Measurements from ENCODE around the gene EID3.

The EID3 gene

DNA sequence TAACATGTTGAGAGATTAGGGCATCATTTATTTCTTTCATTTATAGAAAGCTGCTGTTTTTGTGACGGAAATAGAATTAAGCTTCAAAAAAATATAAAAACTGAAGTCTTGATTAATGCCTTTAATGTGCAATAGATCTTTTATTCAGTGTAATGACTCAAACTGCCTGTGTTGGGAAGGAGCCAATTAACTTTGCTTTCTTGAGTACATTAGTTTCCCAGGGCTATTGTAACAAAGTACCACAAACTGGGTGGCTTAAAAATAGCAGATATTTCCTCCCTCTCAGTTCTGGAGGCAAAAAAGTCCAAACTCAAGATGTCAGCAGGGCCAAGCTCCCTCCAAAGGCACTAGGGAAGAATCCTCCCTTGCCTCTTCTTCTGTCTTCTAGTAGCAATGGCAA lies 36.6 kb downstream of the EID3 start:
- no peak for DNase-seq

DNA sequence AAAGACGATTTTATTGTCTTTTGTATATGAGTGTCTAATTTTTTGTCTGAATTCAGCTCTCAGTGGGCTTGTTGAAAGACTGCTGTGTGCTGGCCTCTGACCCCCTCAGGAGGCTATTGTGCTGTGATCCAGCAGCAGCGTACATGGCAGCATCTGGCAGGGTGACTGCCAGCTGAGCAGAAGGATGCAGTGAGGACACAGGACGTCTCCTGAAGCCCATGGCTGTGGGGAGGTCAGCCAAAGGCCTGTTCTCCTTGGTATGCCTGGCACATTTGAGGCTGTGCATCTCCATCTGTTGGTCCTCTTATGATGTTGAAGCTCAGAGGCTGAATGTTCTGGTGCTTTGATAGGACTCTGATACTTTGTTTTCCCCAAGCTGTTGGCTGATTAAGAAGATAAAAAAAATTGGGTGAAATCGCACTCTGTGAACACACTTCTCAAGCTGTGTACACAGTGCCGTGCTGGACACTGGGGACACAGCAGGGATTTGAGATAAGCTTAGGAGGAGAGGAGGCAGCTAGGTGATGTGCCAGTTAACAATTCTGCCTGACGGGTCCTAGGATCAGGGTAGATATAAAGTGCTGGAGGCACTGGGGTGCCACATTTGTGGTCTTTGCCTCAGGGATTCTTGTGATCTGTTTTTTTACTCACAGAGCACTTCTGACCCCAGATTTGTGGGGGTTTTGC lies 37.5 kb downstream of the EID3 start:
- DNase-seq = no peak

DNA sequence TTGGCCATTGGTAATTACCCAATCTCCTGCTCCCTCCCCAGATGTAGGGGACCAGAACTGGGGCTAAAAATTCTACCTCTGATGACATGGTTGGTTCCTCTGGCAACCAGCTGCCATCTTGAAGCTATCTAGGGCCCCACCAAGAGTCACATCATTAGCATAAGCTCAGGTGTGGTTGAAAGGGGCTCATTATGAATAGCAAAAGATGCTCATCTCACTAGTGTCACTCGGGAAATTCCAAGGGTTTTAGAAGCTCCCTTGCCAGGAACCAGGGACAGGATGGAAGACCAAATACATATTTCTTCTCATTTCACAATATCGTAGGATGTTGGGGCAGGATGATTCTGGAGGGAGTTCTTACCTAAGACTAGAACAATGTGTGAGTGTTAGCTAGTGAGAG lies 38.6 kb downstream of the EID3 start:
- DNase-seq = no peak

DNA sequence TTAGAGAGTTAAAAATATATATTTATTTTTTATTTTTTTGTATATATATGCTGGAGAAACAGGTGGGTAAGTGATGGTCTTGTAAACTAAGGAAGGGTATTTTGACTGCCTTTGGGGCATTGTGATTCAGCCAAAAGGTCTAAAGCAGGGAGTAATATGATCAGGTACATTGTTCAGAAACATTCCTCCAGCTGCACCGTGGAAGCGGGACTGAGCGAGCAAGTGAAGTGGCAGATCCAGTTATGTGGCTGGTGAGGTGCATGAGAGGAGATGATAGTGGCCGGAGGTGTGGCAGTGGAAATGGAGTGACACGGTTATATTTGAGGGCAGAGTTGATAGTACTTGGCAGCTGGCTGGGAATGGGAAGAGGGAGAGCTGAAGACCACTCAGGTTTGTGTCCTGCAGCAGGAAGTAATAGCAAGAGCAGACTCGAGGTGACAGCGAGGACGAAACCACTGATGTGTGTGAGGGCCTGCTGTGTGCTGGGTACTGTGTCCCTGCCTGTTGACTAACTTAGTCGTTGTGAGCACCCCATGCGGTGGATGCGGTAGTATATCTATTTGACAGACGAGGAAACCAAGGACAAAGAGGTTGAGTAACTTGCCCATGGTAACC lies 39.2 kb downstream of the EID3 start:
- no peak for DNase-seq

DNA sequence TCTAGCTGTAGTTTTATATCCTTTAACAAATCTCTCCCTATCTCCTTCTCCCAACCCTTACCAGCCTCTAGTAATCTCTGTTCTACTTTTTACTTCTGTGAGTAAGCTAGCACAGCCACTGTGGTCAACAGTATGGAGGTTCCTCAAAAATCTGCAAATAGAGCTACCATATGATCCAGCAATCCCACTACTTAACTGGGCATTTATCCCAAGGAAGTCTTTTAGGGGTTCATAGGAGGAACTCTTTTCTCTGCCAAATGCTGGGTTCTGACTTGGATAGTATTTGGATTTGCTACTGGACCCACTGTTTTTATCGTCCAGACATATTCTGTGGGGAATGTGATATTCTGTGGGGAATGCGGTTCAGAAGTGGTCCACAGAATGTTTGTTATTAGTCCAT lies 41.1 kb downstream of the EID3 start:
- no peak for DNase-seq

- DNase-seq = no peak
These were observed 41.9 kb downstream of the EID3 start for GRCh38 chr12:104345234-104346066.

- DNase-seq = no peak
These were observed 44.0 kb downstream of the EID3 start for GRCh38 chr12:104347374-104348075.

DNA sequence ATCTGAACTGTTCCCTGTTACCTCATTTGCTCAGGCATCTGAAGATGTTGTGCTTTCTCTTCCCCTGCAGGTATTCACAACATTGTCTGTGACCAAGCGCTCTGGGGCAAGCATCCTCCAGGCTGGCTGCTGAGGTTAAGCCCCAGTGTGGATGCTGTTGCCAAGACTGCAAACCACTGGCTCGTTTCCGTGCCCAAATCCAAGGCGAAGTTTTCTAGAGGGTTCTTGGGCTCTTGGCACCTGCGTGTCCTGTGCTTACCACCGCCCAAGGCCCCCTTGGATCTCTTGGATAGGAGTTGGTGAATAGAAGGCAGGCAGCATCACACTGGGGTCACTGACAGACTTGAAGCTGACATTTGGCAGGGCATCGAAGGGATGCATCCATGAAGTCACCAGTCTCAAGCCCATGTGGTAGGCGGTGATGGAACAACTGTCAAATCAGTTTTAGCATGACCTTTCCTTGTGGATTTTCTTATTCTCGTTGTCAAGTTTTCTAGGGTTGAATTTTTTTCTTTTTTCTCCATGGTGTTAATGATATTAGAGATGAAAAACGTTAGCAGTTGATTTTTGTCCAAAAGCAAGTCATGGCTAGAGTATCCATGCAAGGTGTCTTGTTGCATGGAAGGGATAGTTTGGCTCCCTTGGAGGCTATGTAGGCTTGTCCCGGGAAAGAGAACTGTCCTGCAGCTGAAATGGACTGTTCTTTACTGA lies 44.9 kb downstream of the EID3 start:
- no peak for DNase-seq

GRCh38 chr12:104348994-104349494 lies 45.5 kb downstream of the EID3 start:
- no peak for DNase-seq

- DNase-seq = no peak
These were observed 46.9 kb downstream of the EID3 start for GRCh38 chr12:104350211-104351056.

DNA sequence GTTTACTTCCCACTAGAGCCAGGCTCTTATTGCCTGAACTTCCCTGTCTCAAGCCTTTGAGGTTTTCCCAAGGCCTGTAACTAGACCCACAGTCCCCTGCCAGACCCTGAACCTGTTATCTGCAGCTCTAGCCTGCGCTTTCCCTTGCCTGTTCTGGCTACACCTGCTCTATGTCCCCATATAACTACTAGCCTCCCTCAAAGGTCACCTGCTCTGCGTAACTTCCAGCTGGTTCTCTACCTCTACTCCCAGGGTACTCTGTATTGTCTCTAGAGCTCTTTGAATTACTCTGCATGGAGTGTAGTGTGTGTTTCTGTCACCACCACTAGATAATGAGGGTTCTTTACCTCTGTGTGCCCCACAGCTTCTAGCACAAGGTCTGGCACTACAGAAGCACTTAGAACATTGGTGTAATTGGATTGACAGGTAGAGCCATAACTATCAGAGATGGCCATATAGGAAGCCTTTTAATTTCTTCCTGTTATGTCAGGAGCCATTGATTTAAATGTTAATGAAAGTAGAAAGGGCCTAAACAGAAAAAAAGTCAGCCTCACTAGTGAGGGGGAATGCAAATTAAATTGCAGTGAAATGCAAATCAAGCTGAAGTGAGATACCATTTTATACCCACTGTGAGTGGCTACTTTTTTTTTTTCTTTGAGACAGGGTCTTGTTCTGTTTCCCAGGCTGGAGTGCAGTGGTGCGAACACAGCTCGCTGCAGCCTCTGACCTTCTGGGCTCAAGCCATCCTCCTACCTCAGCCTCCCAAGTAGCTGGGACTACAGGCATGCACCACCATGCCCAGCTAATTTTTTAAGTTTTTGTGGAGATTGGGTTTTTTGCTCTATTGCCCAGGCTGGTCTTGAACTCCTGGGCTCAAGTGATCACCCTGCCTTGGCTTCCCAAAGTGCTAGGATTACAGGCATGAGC lies 47.8 kb downstream of the EID3 start:
- DNase-seq = no peak

GRCh38 chr12:104352106-104352713 lies 48.7 kb downstream of the EID3 start:
- no peak for DNase-seq

GRCh38 chr12:104353012-104353981 lies 49.8 kb downstream of the EID3 start:
- no peak for DNase-seq

GRCh38 chr12:104354167-104354867 lies 50.8 kb downstream of the EID3 start:
- no peak for DNase-seq
